NCI-H2107 treated with DMSO at 0.1 percent for 48 hours (cell line): ENCODE data around the gene ZNF487.

Source experiments
- DNase-seq: peaks from one replicate; lab custom pipeline; 2025; ENCODE audit not compliant: unreplicated experiment; lab: John Stamatoyannopoulos, UW

ZNF487 gene

DNA sequence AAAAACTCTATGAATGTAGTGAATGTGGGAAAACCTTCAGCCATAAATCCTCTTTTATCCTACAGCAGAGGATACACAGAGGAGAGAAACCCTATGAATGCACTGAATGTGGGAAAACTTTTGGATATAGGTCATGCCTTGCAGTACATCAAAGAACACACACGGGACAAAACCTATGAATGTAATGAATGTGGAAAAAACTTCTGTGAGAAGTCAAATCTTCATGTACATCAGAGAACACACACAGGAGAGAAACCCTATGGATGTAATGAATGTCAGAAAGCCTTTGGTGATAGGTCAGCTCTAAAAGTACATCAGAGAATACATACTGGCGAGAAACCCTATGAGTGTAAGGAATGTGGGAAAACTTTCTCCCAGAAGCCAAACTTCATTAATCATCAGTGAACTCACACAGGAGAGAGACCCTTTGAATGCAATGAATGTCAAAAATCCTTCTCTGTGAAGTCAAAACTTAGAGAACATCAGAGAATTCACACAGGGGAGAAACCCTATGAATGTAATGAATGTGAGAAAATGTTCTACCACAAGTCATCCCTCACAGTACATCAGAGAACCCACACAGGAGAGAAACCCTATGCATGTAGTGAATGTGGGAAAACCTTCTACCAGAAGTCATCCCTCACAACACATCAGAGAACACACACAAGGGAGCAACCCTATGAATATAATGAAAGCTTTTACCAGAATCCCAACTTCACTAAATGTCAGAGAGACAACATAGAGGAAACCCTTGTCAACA, 45.6 kb downstream of the ZNF487 start:
- DNase-seq = no peak

DNA sequence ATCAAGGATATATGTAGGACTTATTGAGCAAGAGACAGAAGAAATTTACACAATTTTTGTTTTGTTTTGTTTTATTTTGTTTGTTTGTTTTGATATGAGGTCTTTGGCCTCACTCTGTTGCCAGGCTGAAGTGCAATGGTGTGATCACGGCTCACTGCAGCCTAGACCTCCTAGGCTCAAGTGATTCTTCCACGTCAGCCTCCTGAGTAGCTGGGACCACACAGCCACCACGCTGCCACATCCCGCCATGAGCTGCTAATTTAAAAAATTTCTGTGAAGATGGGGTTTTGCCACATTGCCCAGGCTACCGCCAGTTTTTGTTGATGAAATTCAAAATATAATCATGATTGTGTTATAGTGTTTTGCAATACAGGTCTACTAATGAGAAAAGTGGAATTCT, 54.9 kb downstream of the ZNF487 start:
- DNase-seq = no peak

DNA sequence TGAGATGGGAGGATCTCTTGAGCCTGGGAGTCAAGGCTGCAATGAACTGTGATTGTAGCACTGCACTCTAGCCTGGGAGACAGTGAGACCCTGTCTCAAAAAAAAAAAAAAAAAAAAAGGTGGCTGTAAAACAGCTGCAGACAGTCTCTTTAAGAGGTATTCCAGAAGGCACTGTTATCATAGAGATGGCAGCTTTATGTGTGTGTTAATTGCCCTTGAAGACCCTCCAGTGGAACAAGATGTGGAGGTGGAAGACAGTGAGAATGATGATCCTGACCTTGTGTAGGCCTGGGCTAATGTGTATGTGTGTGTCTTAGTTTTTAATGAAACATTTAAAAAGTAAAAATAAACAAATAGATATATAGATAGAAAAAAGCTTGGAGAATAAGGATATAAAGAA, 66.0 kb downstream of the ZNF487 start:
- no peak for DNase-seq

DNA sequence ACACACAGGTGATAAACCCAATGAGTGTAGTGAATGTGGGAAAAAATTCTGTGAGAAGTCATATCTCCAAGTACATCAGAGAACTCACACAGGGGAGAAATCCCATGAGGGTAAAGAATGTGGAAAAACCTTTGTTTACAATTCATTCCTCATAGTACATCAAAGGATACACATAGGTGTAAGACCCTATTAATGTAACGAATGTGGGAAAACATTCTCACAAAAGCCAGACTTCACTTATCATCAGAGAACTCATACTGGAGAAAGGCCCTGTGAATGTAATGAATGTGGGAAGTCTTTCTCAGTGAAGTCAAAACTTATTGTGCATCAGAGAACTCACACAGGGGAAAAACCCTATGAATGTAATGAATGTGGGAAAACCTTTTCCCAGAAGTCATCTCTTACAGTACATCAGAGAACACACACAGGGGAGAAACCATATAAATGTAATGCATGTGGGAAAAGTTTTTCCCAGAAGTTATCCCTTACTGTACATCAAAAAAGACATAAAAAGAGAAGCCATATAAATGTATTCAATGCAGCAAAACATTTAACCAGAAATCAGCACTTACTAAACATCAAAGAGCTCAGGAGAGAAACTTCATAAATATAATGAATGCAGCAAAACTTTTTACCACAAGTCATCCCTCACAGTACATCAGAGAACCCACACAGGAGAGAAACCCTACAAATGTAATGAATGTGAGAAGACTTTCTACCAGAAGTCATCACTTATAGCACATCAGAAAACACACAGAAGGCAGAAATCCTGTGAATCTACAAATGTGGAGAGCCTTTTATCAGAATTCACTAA, 87.7 kb downstream of the ZNF487 start:
- no peak for DNase-seq
